Activated CD4-positive, alpha-beta T cell treated with anti-CD3 and anti-CD28 coated beads, Interleukin-2, amount 50 U/mL, for 4 hours (primary cell): Measurements from ENCODE around the gene SYT5.
"Not testable (repeated sequence)": the region's sequence is repeated elsewhere in the genome, so short reads cannot be mapped to it uniquely, and the experiment has no call there.

Experiments used
- DNase-seq, 2 experiments: peaks; one replicate each; pipeline ENCODE4 v3.0.0-alpha.2; 2020

SYT5 gene

GRCh38 chr19:55179606-55180484 lies at the start of gene SYT5:
SYT5 (minus strand) TSS chr19:55180289; CDS start chr19:55179041, 1,248 bp downstream.
- peak; percentile 45 to 49 for DNase-seq

- DNase-seq: no peak
Observed at GRCh38 chr19:55229789-55230182, 49.7 kb upstream of the SYT5 start.

DNA sequence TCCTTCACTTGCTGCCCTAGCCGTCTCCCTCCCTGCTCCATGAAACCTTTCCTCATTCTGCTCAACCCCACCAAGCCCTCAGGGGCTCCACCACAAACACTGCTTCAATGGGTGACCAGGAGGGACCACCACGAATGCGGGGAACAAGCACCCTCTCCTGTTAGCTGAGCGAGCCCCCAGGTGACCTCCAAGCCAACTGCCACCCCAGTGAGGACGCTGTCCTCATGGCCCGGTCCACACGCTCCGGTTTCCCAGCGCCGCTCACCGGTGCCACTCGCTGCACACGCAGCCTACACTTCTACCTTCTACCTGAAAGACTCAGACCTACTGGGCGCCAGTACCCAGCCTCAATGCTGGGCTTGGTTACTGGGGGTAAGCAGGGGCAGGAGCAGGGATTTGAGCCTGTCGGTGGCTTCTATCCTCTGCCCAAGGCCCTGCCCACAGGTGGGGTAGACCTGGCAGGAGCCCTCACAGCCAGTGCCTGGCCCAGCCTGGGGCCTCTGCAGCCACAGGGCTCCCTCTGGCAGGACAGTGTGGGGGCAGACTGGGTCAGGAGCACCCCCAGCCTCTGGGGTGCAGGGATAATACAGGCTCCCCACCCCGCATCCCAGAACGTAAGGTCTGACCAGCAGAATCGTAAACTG lies 49.2 kb upstream of the SYT5 start:
- no peak for DNase-seq

DNA sequence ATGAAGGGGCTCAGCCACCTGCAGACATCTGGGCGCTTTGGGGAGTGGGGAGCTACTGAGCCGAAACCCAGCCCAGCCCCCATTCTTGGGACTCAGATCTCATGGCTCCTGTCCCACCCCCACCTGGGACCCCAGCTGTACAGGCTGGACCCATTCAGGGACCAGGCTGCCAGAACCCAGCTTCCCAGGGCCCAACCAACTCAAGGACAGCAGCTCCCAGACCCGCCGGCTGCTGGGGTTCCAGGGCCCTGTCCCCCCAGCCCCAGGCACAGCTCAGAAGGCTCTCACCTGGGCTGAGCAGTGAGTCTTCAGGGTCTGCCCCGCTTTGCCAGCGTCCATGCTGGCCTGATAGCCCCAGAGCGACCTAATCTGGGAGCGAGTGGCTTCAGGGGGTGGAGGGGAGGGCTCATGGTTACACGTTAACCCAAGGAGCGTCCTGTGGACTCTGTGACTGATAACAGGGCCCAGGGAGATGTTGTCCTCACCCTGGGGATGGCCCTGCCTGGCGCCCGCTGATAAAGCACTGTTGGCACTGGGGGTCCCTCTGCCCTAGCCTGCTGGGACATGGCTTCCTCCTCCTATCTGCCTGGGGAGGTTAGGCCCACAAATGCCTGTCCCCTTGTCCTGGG lies 48.4 kb upstream of the SYT5 start, which contains the start of gene TMEM86B:
TSS of gene TMEM86B (minus strand) at position 361 of the 629 bp plus-strand sequence. CDS start at position 339, 22 bp downstream.
- DNase-seq: no peak

DNA sequence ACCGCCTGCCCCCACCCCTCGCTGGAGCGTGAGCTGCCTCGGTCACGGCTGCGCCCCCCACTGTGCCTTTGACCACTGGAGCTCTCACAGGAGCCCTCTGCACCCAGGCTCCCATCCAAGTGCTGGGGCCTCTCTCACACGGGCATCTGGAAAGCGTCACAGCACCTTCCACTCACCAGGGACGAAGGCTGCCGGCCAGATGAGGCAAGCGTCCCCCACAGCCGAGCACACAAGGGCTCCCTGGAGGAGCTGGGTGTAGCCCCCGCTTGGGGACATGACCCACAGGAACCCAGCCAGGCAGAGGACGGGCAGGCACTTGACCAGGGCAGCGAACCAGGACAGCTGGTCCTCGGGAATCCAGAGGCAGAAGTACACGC lies 47.9 kb upstream of the SYT5 start:
- no peak for DNase-seq

DNA sequence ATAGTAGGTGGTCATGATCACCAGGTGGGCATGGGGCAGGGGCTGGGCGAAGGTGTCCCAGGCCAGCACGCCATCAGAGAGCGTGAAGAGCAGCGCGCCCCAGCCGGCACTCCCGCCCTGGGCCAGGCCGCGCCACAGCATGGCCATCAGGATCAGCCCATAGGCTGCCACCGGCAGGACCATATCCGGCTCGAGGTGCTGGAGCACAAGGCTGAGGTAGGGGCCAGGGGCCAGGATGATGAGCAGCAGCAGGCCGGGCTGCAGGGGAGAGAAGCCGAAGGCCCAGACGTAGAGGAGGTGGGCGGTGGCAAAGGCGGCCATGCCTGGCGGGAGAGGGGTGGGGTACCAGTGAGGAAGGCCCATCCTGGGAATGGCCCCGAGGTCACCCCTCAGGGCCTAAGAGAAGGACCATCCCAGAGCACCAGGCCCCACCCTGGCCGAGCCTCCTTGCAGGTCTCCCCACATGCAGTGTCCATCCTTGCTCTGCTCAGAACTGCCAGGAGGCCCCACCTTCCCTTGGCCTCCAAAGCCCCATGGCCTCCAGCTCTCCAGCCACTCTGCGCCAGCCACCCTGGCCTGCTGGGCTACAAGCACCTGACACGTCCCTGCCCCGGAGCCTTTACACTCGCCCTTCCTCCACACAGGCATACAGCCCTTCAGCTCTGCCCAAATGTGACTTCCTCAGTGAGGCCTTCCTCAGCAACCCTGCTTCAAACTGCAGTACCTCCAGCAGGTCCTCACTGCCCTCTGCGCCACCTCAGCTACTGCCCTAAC lies 47.3 kb upstream of the SYT5 start:
- DNase-seq: no peak

DNA sequence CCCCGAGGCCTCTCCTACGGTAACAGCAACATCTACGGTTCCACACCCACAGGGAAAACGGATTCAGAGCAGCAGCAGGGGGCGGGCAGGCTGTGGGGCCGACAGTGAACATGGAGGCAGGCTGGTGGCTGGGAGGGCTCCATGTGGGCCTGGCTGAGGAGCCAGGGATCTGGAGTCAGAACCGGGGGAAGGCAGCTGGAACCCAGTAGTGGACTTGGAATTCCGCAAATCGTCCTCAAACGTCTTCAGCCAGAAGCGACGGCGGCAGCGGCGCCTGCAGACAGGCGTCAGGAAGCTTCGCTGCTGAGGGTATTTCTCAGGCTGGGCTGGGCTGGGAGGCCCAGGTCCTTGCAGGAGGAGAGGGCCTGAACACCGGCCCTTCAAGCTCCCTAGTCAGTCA lies 46.7 kb upstream of the SYT5 start:
- no peak for DNase-seq

DNA sequence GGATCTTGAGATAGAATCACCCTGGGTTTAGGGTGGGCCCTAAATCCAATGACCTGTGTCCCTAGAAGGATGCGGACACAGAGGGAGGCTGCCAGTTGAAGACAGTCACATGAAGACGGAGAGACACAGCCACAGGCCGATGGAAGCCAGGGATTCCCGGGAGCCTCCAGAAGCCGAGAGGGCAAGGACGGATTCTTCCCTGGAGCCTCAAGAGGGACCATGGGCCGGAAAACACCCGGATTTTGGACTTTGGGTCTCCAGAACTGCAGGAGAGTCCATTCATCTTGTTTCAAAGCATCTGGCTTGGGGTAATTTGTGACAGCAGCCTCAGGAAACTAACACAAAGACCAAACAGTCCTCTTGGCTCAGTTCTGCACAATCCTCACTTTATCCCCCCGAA lies 46.2 kb upstream of the SYT5 start:
- DNase-seq: no peak

DNA sequence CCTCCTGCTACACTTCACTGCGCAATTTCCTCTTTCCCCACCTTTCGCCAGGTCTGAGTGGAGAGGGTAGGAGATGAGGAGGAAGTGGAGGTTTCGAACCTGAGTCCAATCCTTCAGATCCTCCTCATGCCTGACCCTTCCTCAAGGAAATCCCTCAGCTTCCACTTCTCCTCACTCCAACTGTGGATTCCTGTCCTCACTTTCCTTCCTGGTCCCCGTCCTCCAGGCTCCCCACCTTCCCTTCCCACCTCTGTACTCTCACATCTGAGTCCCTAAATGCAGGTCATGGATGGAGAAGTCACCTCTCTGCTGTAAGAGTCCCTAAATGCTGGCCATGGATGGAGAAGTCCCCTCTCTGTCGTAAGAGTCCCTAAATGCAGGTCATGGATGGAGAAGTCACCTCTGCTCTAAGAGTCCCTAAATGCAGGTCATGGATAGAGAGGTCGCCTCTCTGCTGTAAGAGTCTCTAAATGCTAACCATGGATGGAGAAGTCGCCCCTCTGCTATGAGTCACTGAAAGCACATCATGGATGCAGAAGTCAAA lies 45.4 kb upstream of the SYT5 start:
- DNase-seq: no peak

- DNase-seq: not testable (repeated sequence)
Observed at GRCh38 chr19:55224679-55225414, 44.8 kb upstream of the SYT5 start.

DNA sequence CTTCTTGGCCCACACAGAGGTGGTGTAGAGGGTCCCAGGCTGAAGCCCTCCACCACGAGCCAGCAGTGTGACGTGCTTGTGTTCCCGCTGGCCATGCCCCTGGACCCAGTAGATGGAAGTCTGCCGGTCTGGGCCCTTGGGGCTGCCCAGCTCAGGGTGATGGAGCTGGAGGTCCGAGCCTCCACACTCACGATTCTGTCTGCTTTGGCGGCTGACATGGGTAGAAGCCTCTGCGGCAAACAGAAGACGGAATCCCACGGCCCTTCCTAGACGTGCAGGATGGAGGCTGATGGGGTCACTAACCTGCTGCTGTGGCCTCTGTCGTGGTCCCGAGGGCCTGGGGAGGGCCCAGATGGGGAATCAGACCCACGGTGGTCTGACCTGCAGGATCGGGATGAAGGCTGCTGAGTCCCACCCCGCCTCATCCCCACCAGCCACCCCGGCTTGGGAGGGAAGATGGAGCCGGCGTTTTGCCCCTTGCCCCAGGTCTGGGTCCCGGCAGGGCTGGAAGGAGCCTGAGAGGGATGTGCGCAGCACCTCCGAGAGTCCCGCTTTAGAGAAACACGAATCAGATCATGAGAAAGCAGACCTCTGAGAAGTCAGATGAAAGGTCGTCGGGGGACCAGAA lies 44.1 kb upstream of the SYT5 start:
- no peak for DNase-seq

DNA sequence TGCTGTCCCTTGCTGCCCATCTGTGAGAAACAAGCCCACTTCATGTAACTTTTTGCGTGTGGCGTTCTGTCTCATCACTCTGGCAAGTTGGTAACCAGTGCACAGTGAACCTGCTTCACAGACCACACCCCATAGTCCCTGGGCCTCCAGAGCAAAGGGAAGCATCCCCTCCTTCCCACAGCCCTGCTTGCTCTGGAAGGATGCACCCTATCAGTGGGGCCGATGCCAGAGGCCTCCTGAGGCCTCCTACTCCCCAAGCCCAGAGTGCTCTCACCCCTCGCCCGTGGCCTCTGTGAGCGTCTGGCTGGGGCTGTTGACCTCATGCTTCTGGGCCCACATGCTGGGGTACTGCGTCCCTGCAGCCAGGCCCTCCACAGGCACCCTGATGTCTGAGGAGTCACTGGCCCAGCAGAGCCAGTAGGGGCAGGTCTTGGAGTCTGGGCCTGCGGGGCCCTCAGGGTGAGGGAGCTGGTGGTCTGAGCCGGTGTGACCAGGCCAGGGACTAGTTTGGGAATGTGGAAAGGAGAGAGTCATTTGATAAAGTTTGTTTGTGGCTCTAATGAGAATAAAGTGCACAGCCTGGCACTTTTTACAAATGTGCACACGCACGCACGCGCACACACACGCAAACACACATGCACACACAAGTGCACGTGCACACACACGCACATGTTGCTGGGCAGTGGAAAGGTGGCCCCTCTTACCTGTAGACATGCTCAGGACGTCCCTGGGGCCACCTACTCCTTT lies 43.4 kb upstream of the SYT5 start:
- no peak for DNase-seq

- no peak for DNase-seq
Observed at GRCh38 chr19:55220525-55220924, 40.4 kb upstream of the SYT5 start.

DNA sequence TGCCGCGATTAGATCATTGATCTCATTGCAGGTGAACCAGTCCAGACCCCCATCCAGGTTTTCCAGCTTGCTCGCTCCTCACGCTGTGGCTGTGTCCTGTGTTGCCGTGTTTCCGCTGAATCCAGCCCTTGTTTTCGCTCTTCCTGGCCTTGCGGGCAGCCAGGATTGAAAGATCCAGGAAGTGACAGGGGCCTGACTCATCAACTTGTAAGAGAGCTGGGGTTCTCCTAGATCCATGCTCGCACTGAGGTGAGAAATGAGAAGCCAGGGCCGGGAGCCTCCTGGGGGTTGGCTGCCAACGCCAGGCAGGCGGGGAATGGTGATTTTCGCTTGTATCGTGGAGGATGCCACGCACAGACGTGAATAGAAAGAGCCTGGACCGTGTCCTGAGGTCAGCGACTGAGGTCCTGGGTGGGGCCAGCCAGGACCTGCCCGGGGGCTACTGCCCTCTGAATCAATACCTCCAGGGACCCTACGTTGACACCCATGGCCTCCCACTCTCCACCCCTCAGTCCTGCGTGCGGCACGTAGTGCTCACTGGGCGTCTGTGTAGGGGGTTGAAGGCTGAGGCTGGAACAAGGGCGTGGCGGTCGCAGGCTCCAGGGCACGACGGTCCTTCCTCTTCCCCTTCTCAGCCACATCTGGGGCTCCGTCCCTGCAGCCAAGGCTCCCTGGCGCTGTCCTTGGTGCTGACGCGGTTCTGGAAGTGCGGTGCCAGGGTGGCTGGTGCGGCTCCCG lies 36.5 kb upstream of the SYT5 start:
- peak in 1 of 2 experiments; percentile 25 for DNase-seq

DNA sequence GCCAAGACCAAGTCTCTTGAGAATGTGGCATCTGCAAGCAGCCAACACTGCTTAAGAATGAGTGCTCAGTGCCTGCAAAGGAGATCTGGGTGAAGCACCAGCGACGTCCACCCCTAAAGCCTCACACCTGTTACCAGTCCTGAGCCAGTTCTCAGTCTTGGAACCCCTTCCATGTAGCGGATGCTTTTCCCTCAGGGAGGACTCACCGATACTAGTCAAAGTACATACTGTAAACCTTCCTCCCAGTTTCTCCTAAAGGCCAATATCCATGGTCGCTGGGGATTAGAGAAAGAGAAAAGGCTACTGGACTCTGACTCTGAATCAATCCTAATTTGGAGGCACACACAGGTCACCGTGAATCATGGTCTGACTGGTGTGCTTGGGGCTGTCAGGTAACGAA lies 33.5 kb upstream of the SYT5 start:
- no peak for DNase-seq

- peak; percentile 17 to 26 for DNase-seq
Observed at GRCh38 chr19:55212447-55212846, 32.4 kb upstream of the SYT5 start.

GRCh38 chr19:55209693-55210472 lies 29.8 kb upstream of the SYT5 start:
- no peak for DNase-seq

- no peak for DNase-seq
Observed at GRCh38 chr19:55208880-55209692, 29.0 kb upstream of the SYT5 start, which contains the start of gene PTPRH. PTPRH (minus strand) TSS chr19:55209501; CDS start chr19:55209433, 68 bp downstream.
